ENCODE data around the gene IFI44. TPM values are rescaled to one million over a fixed set of nuclear protein-coding genes. Genes with fewer than 3 reads are reported as not detected.

IFI44 gene
- total RNA-seq, 2 experiments from 2014 or later: 187 to 190 TPM

- H3K9me3 Mint-ChIP-seq: no peaks in the 10 kb centered on the region
- CTCF ChIA-PET: interaction anchor here (0.9 to 1.9 kb wide), 6 partner anchors 29 to 58 kb away, joined by 3 to 6 read pairs (median 4); partner anchors contain the start of gene IFI44
Observed at GRCh38 chr1:78620666-78621065, 29.0 kb upstream of the IFI44 start.

GRCh38 chr1:78622548-78622947 is 27.1 kb upstream of the IFI44 start:
- Mint-ChIP-seq H3K27me3 (no peaks in the 10 kb centered on the region), H3K4me1 (peaks cover 55% of the 10 kb centered on the region), H3K9me3 (no peaks in the 10 kb centered on the region), H3K36me3 (ENCODE audit: low read depth) (peaks cover 62% of the 10 kb centered on the region), H3K4me3 (peak overlapping the region; percentile 100), H3K27ac (peak overlapping the region; percentile 90)
- DNase-seq: no peak
- POLR2A ChIA-PET: interaction anchor here (0.6 to 1.5 kb wide), 3 partner anchors 26 to 51 kb away, joined by 3 to 10 read pairs (median 7); partner anchors contain the start of gene IFI44
- CTCF ChIA-PET: interaction anchor here (0.9 to 3.0 kb wide), 5 partner anchors 10 to 59 kb away, joined by 3 to 11 read pairs (median 5); partner anchors contain the start of gene IFI44

More at GRCh38 chr1:78620666-78621065, 29.0 kb upstream of the IFI44 start:
- Mint-ChIP-seq H3K27me3 (peaks cover under 1% of the 10 kb centered on the region), H3K4me1 (peaks cover 57% of the 10 kb centered on the region), H3K4me3 (peak overlapping the region; percentile 100), H3K36me3 (ENCODE audit: low read depth) (peaks cover 48% of the 10 kb centered on the region), H3K27ac (peak overlapping the region; percentile 98)
- POLR2A ChIA-PET: interaction anchor here (1.1 to 2.0 kb wide), 4 partner anchors 29 to 642 kb away, joined by 6 to 21 read pairs (median 9); partner anchors contain the start of genes DNAJB4, FUBP1 and IFI44
- DNase-seq: no peak

DNA sequence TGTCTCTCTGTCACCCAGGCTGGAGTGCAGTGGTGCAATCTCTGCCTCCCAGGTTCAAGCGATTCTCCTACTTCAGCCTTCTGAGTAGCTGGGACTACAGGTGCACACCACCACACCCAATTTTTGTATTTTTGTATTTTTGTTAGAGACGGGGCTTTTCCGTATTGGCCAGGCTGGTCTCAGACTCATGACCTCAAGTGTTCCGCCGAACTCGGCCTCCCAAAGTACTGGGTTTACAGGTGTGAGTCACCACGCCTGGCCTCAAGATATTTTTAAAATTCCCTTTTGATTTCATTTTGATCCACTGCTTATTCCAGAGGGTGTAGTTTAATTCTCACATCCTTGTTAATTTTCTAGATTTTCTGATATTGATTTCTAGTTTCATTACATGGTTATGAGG is 25.6 kb upstream of the IFI44 start:
- ChIA-PET CTCF (interaction anchor here (3.0 kb wide), 1 partner anchor 9 kb away, joined by 11 read pairs; no protein-coding TSS in a partner anchor), POLR2A (interaction anchor here (0.7 to 1.0 kb wide), 3 partner anchors 8 to 31 kb away, joined by 3 read pairs; partner anchors contain the start of gene IFI44)
- Mint-ChIP-seq H3K9me3 (no peaks in the 10 kb centered on the region), H3K4me1 (peaks cover 54% of the 10 kb centered on the region), H3K27ac (peak overlapping the region; percentile 90), H3K27me3 (no peaks in the 10 kb centered on the region), H3K4me3 (peak overlapping the region; percentile 100), H3K36me3 (ENCODE audit: low read depth) (peaks cover 76% of the 10 kb centered on the region)
- no peak for DNase-seq

DNA sequence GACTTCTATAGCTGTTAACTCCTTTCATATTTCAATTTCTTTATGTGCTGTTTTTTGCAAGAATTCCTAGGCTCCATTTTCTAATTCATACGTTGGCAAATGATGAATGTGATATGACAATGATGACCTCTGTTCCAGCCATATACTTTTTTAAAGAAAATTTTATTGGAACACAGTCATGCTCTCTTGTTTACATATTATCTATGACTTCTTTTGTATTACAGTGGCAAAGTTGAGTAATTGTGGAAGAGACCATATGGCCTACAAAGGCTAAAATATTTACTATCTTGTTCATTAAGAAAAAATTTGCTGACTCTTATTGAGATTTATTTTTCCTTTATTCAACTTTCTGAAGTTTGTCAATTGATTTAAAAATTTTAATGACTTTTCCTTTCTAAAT is 22.3 kb upstream of the IFI44 start:
- ChIA-PET POLR2A (interaction anchor here (0.8 to 1.3 kb wide), 4 partner anchors 22 to 31 kb away, joined by 3 read pairs; partner anchors contain the start of gene IFI44), CTCF (interaction anchor here (1.1 to 2.9 kb wide), 3 partner anchors 10 to 39 kb away, joined by 4 to 12 read pairs (median 9); no protein-coding TSS in a partner anchor)
- Mint-ChIP-seq H3K4me3 (peak overlapping the region; percentile 66), H3K4me1 (peaks cover 58% of the 10 kb centered on the region), H3K27me3 (no peaks in the 10 kb centered on the region), H3K36me3 (ENCODE audit: low read depth) (peaks cover 84% of the 10 kb centered on the region), H3K27ac (no peak overlapping the region), H3K9me3 (no peaks in the 10 kb centered on the region)
- DNase-seq: no peak

DNA sequence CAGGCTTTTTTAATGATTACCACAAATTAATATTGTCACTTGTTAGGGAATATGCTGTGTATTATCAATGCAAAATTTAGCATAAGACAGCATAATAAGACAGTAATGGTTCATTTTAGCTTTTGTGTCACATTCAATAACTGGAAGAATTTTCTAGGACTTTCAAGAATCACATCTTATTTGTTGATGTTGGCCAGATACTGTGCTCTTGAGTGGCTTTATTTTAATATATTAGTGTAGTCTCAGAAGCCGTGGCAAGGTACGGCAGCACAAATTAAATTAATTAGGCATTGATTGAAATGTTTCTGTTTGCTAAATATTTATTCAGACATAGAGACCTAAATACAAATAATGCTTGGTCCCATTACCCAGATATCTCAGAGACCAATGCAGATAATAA is 19.0 kb upstream of the IFI44 start:
- DNase-seq: no peak
- H3K36me3 Mint-ChIP-seq (ENCODE audit: low read depth): peaks cover 80% of the 10 kb centered on the region
- no peak overlapping the region for H3K4me3 Mint-ChIP-seq
- H3K27me3 Mint-ChIP-seq: no peaks in the 10 kb centered on the region
- ChIA-PET CTCF (no interaction called here), POLR2A (no interaction called here)
- peaks cover 60% of the 10 kb centered on the region for H3K4me1 Mint-ChIP-seq
- no peak overlapping the region for H3K27ac Mint-ChIP-seq
- no peaks in the 10 kb centered on the region for H3K9me3 Mint-ChIP-seq

DNA sequence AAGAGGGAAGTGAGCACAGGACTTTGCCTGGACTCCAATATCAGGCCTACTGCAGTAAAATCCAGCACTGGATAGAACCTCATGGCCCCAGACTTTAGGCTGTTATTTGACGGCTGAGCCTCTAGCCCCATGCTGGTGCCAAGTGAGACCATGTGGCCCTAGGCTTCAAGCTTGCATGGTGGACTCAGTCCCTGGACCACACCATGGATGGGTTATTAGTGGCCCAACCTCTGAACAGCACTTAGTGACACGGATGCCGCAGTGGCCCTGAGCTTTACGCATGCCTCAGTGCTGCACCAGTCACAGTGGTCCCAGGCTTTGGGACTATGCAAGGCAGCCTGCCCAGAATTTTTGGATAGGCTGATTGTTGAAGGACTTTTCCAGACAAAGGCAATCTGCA is 16.4 kb upstream of the IFI44 start:
- peaks cover 2% of the 10 kb centered on the region for H3K9me3 Mint-ChIP-seq

DNA sequence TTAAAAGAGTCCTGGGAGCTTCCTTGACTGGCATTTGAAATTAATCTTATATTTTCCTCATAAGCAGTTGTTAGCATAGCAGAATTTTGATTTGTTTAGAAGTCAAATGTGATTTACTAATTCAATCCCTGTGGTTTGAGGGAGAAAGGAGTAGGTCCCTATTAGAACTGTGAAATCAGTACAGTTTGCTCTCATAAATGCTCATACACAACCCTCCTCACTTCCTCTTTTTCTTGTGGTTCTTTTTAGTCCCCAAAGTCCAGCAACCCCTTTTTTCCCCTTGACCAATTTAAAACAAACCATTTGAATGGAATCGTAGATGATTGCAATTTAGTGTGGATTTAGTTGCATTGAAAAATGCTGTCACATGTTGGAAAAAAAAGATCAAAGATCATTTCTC is 9.2 kb upstream of the IFI44 start:
- POLR2A ChIA-PET: no interaction called here
- DNase-seq: no peak
- peaks cover 74% of the 10 kb centered on the region for H3K4me1 Mint-ChIP-seq
- CTCF ChIA-PET: interaction anchor here (0.9 to 3.5 kb wide), 3 partner anchors 11 to 18 kb away, joined by 3 to 12 read pairs (median 3); no protein-coding TSS in a partner anchor
- peaks cover 98% of the 10 kb centered on the region for H3K36me3 Mint-ChIP-seq (ENCODE audit: low read depth)
- no peak overlapping the region for H3K4me3 Mint-ChIP-seq
- no peaks in the 10 kb centered on the region for H3K27me3 Mint-ChIP-seq
- peak overlapping the region; percentile 42 for H3K27ac Mint-ChIP-seq
- peaks cover 15% of the 10 kb centered on the region for H3K9me3 Mint-ChIP-seq

More for the DNA sequence above, 16.4 kb upstream of the IFI44 start:
- Mint-ChIP-seq H3K4me3 (no peak overlapping the region), H3K36me3 (ENCODE audit: low read depth) (peaks cover 84% of the 10 kb centered on the region), H3K4me1 (peaks cover 66% of the 10 kb centered on the region), H3K27me3 (no peaks in the 10 kb centered on the region), H3K27ac (no peak overlapping the region)
- CTCF ChIA-PET: interaction anchor here (1.8 to 3.2 kb wide), 2 partner anchors 10 to 16 kb away, joined by 5 to 11 read pairs; no protein-coding TSS in a partner anchor
- no peak for DNase-seq
- POLR2A ChIA-PET: no interaction called here

- H3K36me3 Mint-ChIP-seq (ENCODE audit: low read depth): peaks cover 100% of the 10 kb centered on the region
- H3K9me3 Mint-ChIP-seq: peaks cover 23% of the 10 kb centered on the region
- no peak overlapping the region for H3K27ac Mint-ChIP-seq
- H3K27me3 Mint-ChIP-seq: no peaks in the 10 kb centered on the region
- no peak overlapping the region for H3K4me3 Mint-ChIP-seq
- H3K4me1 Mint-ChIP-seq: peaks cover 78% of the 10 kb centered on the region
- ChIA-PET CTCF (no interaction called here), POLR2A (no interaction called here)
- no peak for DNase-seq
Observed at GRCh38 chr1:78641558-78641957, 8.1 kb upstream of the IFI44 start.

- CTCF ChIA-PET: no interaction called here
- peak overlapping the region; percentile 63 for H3K27ac Mint-ChIP-seq
- peaks cover 88% of the 10 kb centered on the region for H3K36me3 Mint-ChIP-seq (ENCODE audit: low read depth)
- H3K4me1 Mint-ChIP-seq: peaks cover 70% of the 10 kb centered on the region
- H3K4me3 Mint-ChIP-seq: peak overlapping the region; percentile 17
- POLR2A ChIA-PET: no interaction called here
- DNase-seq: peak; percentile 37
- peaks cover 41% of the 10 kb centered on the region for H3K9me3 Mint-ChIP-seq
- H3K27me3 Mint-ChIP-seq: no peaks in the 10 kb centered on the region
Observed at GRCh38 chr1:78645723-78646122, 3.9 kb upstream of the IFI44 start.

DNA sequence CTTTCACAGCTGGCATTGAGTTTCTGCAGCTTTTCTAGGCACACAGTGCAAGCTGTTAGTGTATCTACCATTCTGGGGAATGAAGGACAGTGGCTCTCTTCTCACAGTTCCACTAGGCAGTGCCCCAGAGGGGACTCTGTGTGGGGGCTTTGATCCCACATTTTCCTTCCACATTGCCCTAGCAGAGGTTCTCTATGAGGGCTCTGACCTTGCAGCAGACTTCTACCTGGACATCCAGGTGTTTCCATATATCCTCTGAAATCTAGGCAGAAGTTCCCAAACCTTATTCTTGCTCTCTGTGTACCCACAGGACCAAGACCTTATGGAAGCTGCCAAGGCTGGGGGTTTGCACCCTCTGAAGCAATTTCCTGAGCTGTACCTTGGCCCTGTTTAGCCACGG is 2.4 kb upstream of the IFI44 start:
- H3K4me1 Mint-ChIP-seq: peaks cover 67% of the 10 kb centered on the region
- CTCF ChIA-PET: no interaction called here
- no peak for DNase-seq
- peaks cover 41% of the 10 kb centered on the region for H3K9me3 Mint-ChIP-seq
- H3K27ac Mint-ChIP-seq: peak overlapping the region; percentile 16
- peaks cover 88% of the 10 kb centered on the region for H3K36me3 Mint-ChIP-seq (ENCODE audit: low read depth)
- no peak overlapping the region for H3K4me3 Mint-ChIP-seq
- POLR2A ChIA-PET: no interaction called here
- H3K27me3 Mint-ChIP-seq: no peaks in the 10 kb centered on the region

GRCh38 chr1:78650114-78650660 is 556 bp downstream of the IFI44 start:
- peaks cover 30% of the 10 kb centered on the region for H3K9me3 Mint-ChIP-seq
- peak overlapping the region; percentile 89 for H3K27ac Mint-ChIP-seq
- H3K4me1 Mint-ChIP-seq: peaks cover 62% of the 10 kb centered on the region
- no peaks in the 10 kb centered on the region for H3K27me3 Mint-ChIP-seq
- peaks cover 77% of the 10 kb centered on the region for H3K36me3 Mint-ChIP-seq (ENCODE audit: low read depth)
- ChIA-PET POLR2A (interaction anchor here (0.6 to 1.3 kb wide), 6 partner anchors 22 to 646 kb away, joined by 3 to 21 read pairs (median 4); partner anchors contain the start of genes DNAJB4 and IFI44L), CTCF (interaction anchor here (0.8 to 1.8 kb wide), 4 partner anchors 12 to 33 kb away, joined by 3 to 6 read pairs (median 6); partner anchors contain the start of gene IFI44L)
- peak overlapping the region; percentile 96 for H3K4me3 Mint-ChIP-seq
- DNase-seq: no peak

DNA sequence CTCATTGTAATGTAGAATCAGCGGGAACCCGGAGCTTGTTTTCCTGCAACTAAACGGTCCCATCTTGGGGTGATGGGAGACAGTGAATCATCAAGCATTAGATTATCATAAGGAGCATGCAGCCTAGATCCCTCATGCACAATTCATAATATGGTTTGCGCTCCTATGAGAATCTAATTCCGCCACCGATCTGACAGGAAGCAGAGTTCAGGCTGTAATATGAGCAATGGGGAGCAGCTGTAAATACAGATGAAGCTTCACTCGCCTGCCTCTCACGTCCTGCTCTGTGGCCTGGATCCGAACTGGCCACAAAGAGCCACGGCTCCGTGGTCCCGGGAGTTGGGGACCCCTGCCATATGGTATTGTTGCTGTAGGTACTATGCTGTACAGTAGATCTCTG is 1.6 kb downstream of the IFI44 start:
- H3K27ac Mint-ChIP-seq: peak overlapping the region; percentile 89
- ChIA-PET CTCF (interaction anchor here (1.5 to 1.6 kb wide), 2 partner anchors 11 to 34 kb away, joined by 3 read pairs; no protein-coding TSS in a partner anchor), POLR2A (interaction anchor here (1.5 kb wide), 1 partner anchor 31 kb away, joined by 11 read pairs; the partner anchor contains the start of gene IFI44L)
- peak overlapping the region; percentile 96 for H3K4me3 Mint-ChIP-seq
- peak; percentile 38 for DNase-seq
- H3K9me3 Mint-ChIP-seq: peaks cover 22% of the 10 kb centered on the region
- H3K27me3 Mint-ChIP-seq: no peaks in the 10 kb centered on the region
- H3K4me1 Mint-ChIP-seq: peaks cover 61% of the 10 kb centered on the region
- H3K36me3 Mint-ChIP-seq (ENCODE audit: low read depth): peaks cover 77% of the 10 kb centered on the region

DNA sequence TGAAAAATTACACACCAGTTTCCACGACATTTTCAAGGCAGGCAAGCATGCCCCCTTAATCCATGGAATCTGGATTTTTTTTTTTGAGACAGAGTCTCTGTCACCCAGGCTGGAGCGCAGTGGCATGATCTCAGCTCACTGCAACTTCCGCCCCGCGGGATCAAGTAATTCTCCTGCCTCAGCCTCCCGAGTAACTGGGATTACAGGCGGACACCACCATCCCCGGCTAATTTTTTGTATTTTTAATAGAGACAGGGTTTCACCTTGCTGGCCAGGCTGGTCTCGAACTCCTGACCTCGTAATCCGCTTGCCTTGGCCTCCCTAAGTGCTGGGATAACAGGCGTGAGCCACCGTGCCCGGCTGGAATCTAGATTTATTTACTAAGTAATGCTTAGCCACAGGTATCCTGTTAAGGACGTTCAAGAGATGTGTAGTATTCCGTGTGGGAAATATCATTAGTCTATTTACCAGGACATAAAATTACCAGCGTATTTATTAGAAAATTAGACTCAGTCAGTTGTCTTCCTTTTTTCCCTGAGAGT is 2.5 kb downstream of the IFI44 start:
- Mint-ChIP-seq H3K4me3 (peak overlapping the region; percentile 96), H3K4me1 (peaks cover 54% of the 10 kb centered on the region), H3K27ac (peak overlapping the region; percentile 89), H3K9me3 (peaks cover 15% of the 10 kb centered on the region), H3K27me3 (no peaks in the 10 kb centered on the region), H3K36me3 (ENCODE audit: low read depth) (peaks cover 72% of the 10 kb centered on the region)
- DNase-seq: no peak
- POLR2A ChIA-PET: interaction anchor here (1.5 kb wide), 1 partner anchor 32 kb away, joined by 11 read pairs; the partner anchor contains the start of gene IFI44L
- CTCF ChIA-PET: interaction anchor here (1.5 to 1.6 kb wide), 2 partner anchors 12 to 34 kb away, joined by 3 read pairs; no protein-coding TSS in a partner anchor

Data from activated CD4-positive, alpha-beta T cell treated with anti-CD3 and anti-CD28 coated beads, Interleukin-2, amount 10 ng/mL, durations not matched to agents 7 days and 5 days (primary cell).